K562 (cell line): ENCODE results near the gene PRF1.

Experiments used
- HEY1 ChIP-seq: fragments of 250-450 bp; sonication (Bioruptor Pico); IDR thresholded peaks from 2 replicates; pipeline ENCODE4 v1.5.0; 2020; ENCODE audit warnings: mild to moderate bottlenecking, moderate library complexity, borderline replicate concordance
- MXI1 ChIP-seq: IDR thresholded peaks from 2 replicates; pipeline ENCODE4 v1.6.1; 2011; ENCODE audit warnings: low read depth, mild to moderate bottlenecking, improper control_type of control experiment, low read length
- POLR2AphosphoS5 ChIP-seq: IDR thresholded peaks from 2 replicates; pipeline ENCODE4 v1.6.1; 2011; ENCODE audit warnings: mild to moderate bottlenecking, low read depth, low read length, moderate library complexity; ENCODE audit not compliant: control insufficient read depth, insufficient read depth
- PTTG1 ChIP-seq: fragments of 450-650 bp; IDR thresholded peaks from 2 replicates; pipeline ENCODE4 v1.6.1; 2016; ENCODE audit warnings: low read depth, mild to moderate bottlenecking, missing genetic modification characterization, missing compliant biosample characterization
- TF ChIP-seq, protein P1 (sequence below), 2 experiments: fragments of 450-650 bp; formaldehyde crosslinking in 1 of 2; IDR thresholded peaks; 2 replicates each; pipeline versions ENCODE4 v1.4.0 to v1.6.1; 2014 to 2020; ENCODE audit warnings: mild to moderate bottlenecking in 2 of 2, borderline replicate concordance in 1 of 2, low read depth in 1 of 2

DNA sequence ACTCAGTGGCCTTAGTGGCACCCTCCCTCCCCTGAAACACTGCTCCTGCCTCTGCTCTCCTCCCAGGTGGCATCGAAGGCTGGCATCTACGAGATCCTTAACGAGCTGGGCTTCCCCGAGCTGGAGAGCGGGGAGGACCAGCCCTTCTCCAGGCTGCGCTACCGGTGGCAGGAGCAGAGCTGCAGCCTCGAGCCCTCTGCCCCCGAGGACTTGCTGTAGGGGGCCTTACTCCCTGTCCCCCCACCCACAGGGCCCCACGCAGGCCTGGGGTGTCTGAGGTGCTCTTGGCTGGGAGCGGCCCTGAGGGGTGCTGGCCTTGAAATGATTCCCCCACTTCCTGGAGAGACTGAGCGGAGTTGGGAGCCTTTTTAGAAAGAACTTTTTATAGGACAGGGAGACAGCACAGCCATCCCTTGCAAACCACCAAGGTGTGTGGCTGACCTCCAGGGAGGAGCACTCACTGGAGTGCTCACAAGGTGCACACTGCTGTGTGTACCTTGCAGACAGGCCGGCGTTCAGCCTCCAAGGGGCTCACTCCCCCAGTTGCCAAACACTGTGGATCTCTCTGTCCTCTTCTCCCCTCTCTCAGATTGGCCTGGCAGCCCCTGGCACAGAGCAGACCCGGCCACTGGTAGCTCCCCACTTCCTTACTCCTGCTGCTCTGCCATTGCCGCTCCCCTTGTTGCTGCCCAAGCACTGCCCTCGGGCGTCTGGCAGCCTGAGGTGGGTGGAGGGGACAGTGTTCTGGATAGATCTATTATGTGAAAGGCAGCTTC is 35.8 kb downstream of the PRF1 start:
- TF ChIP-seq MXI1 (no peak), HEY1 (CRISPR knock-in tag) (no peak), PTTG1 (tag) (no peak), POLR2AphosphoS5 (no peak)
- TF ChIP-seq, protein P1, sequence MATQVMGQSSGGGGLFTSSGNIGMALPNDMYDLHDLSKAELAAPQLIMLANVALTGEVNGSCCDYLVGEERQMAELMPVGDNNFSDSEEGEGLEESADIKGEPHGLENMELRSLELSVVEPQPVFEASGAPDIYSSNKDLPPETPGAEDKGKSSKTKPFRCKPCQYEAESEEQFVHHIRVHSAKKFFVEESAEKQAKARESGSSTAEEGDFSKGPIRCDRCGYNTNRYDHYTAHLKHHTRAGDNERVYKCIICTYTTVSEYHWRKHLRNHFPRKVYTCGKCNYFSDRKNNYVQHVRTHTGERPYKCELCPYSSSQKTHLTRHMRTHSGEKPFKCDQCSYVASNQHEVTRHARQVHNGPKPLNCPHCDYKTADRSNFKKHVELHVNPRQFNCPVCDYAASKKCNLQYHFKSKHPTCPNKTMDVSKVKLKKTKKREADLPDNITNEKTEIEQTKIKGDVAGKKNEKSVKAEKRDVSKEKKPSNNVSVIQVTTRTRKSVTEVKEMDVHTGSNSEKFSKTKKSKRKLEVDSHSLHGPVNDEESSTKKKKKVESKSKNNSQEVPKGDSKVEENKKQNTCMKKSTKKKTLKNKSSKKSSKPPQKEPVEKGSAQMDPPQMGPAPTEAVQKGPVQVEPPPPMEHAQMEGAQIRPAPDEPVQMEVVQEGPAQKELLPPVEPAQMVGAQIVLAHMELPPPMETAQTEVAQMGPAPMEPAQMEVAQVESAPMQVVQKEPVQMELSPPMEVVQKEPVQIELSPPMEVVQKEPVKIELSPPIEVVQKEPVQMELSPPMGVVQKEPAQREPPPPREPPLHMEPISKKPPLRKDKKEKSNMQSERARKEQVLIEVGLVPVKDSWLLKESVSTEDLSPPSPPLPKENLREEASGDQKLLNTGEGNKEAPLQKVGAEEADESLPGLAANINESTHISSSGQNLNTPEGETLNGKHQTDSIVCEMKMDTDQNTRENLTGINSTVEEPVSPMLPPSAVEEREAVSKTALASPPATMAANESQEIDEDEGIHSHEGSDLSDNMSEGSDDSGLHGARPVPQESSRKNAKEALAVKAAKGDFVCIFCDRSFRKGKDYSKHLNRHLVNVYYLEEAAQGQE (IDR thresholded peaks at IDR 0.05; ENCODE audit: borderline replicate concordance) = no peak
- TF ChIP-seq, protein P1 (CRISPR knock-in tag; IDR thresholded peaks at IDR 0.05; ENCODE audit: low read depth) = no peak
